ENCODE measurements around the gene GCNT2.

Gene GCNT2

DNA sequence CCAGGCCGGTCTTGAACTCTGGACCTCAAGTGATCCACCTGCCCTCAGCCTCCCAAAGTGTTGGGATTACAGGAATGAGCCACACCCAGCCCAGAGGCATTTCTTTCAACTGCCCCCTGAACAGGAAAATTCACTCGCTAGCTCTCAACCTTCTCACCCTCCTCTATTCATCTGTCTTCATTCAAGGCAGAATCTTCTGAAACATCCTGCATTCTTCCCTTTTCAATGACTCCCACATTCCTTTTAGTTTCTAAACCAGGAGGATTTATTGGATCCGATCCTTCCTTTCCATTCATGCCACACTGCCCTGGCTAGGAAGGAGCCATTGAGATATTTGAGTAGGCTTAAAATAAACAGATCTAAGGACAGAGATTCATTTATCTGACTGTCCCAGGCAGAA, 120.4 kb downstream of the GCNT2 start:
- no peak overlapping the region for H3K4me3 ChIP-seq (ENCODE audit: low read depth, low read length)
- no peak overlapping the region for H3K9ac ChIP-seq
- H3K4me1 ChIP-seq: no peaks in the 10 kb centered on the region
- H3K36me3 ChIP-seq (ENCODE audit: control insufficient read depth, insufficient read depth, low read length): no peaks in the 10 kb centered on the region
- no peaks in the 10 kb centered on the region for H3K9me3 ChIP-seq (ENCODE audit: control insufficient read depth, low read length)
- no peaks in the 10 kb centered on the region for H3K79me2 ChIP-seq
- no peak overlapping the region for H2AFZ ChIP-seq
- no peak overlapping the region for H3K27ac ChIP-seq
- TF ChIP-seq, protein P1, sequence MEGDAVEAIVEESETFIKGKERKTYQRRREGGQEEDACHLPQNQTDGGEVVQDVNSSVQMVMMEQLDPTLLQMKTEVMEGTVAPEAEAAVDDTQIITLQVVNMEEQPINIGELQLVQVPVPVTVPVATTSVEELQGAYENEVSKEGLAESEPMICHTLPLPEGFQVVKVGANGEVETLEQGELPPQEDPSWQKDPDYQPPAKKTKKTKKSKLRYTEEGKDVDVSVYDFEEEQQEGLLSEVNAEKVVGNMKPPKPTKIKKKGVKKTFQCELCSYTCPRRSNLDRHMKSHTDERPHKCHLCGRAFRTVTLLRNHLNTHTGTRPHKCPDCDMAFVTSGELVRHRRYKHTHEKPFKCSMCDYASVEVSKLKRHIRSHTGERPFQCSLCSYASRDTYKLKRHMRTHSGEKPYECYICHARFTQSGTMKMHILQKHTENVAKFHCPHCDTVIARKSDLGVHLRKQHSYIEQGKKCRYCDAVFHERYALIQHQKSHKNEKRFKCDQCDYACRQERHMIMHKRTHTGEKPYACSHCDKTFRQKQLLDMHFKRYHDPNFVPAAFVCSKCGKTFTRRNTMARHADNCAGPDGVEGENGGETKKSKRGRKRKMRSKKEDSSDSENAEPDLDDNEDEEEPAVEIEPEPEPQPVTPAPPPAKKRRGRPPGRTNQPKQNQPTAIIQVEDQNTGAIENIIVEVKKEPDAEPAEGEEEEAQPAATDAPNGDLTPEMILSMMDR (IDR thresholded peaks at IDR 0.05): no peak
- H3K4me2 ChIP-seq (ENCODE audit: low read length): no peak overlapping the region
- no peaks in the 10 kb centered on the region for H3K27me3 ChIP-seq (ENCODE audit: control insufficient read depth, insufficient read depth, low read length)

DNA sequence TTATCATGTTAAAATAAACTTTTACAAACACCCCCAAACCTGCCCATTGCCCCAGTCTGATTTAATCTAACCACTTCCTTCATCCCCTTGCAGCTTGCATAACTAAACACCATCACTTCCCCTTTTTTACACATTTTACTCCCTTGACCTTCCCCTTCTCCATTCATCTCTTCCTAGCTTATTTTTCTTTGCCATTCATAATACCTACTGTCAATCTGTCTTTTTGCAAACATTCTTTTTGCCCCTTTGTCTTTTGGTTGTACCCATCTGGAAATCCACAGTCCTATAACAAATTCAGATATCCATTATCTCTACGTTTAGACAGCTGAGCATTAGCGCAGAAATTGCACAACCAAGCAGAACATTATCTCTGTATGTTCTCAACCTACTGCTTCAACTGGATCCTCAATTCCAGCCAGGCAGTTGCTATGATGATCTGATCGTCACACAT, 122.1 kb downstream of the GCNT2 start:
- Histone ChIP-seq H3K9me3 (ENCODE audit: control insufficient read depth, low read length) (no peaks in the 10 kb centered on the region), H3K27me3 (ENCODE audit: control insufficient read depth, insufficient read depth, low read length) (no peaks in the 10 kb centered on the region), H3K4me2 (ENCODE audit: low read length) (no peak overlapping the region), H3K36me3 (ENCODE audit: control insufficient read depth, insufficient read depth, low read length) (no peaks in the 10 kb centered on the region), H3K27ac (no peak overlapping the region), H2AFZ (no peak overlapping the region), H3K9ac (no peak overlapping the region), H3K4me3 (ENCODE audit: low read depth, low read length) (no peak overlapping the region), H3K4me1 (no peaks in the 10 kb centered on the region), H3K79me2 (no peaks in the 10 kb centered on the region)
- TF ChIP-seq, protein P1 (IDR thresholded peaks at IDR 0.05): no peak

DNA sequence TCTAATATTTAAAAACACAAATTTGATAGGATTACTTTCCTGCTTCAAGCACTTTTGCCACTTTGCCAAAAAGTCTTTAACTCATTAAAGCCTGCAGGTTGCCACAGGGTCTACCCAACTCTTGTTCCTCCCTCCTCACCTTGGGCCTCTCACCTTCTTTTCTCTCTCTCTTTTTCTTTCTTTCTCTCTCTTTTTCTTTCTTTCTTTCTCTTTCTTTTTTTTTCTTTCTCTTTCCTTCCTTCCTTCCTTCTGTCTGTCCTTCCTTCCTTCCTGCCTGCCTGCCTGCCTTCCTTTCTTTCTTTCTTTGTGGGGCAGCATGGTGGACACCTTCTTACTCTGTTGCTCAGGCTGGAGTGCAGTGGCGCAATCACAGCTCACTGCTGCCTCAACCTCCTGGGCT, 123.1 kb downstream of the GCNT2 start:
- H3K27ac ChIP-seq: no peak overlapping the region
- TF ChIP-seq, protein P1 (IDR thresholded peaks at IDR 0.05): no peak
- H3K27me3 ChIP-seq (ENCODE audit: control insufficient read depth, insufficient read depth, low read length): no peaks in the 10 kb centered on the region
- no peaks in the 10 kb centered on the region for H3K4me1 ChIP-seq
- no peaks in the 10 kb centered on the region for H3K9me3 ChIP-seq (ENCODE audit: control insufficient read depth, low read length)
- no peak overlapping the region for H2AFZ ChIP-seq
- no peak overlapping the region for H3K9ac ChIP-seq
- no peaks in the 10 kb centered on the region for H3K36me3 ChIP-seq (ENCODE audit: control insufficient read depth, insufficient read depth, low read length)
- no peaks in the 10 kb centered on the region for H3K79me2 ChIP-seq
- no peak overlapping the region for H3K4me2 ChIP-seq (ENCODE audit: low read length)
- H3K4me3 ChIP-seq (ENCODE audit: low read depth, low read length): no peak overlapping the region

DNA sequence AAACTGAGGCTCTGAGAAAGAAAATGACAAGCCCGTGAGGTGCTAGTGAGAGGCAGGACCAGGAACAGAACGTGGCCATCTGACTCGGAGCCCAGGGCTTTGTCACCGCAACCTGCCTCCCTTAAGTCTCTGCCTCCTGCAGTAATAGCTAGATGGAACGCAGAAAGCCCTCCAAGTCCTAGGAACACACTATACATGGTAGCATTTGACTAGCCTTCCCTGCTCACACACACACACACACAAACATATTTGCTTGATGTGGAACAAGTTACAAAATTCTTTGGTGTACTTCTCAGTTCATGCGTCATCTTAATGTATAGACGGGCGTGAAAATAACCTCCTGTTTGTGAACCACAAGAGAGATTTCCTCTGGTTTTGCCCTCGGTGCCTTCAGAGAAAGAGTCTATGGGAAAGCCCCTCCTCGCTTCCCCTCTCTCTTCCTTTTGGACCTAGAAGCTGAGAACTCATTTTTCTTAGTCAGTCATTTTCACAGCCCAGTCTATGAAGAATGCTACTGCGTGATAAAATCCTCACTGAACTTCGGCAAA, 134.4 kb downstream of the GCNT2 start:
- H3K27me3 ChIP-seq (ENCODE audit: control insufficient read depth, insufficient read depth, low read length): no peaks in the 10 kb centered on the region
- H3K4me3 ChIP-seq (ENCODE audit: low read depth, low read length): no peak overlapping the region
- no peaks in the 10 kb centered on the region for H3K79me2 ChIP-seq
- no peak overlapping the region for H2AFZ ChIP-seq
- TF ChIP-seq, protein P1 (IDR thresholded peaks at IDR 0.05): no peak
- H3K4me1 ChIP-seq: no peaks in the 10 kb centered on the region
- no peak overlapping the region for H3K9ac ChIP-seq
- no peak overlapping the region for H3K4me2 ChIP-seq (ENCODE audit: low read length)
- H3K27ac ChIP-seq: no peak overlapping the region
- H3K36me3 ChIP-seq (ENCODE audit: control insufficient read depth, insufficient read depth, low read length): no peaks in the 10 kb centered on the region
- H3K9me3 ChIP-seq (ENCODE audit: control insufficient read depth, low read length): no peaks in the 10 kb centered on the region

All from parathyroid adenoma (tissue), 2 donors.